Endodermal cell (in vitro differentiated cells): ENCODE results near the gene GSDME. TPM values are rescaled to one million over a fixed set of nuclear protein-coding genes. Genes with fewer than 3 reads are reported as not detected.
"Not testable (repeated sequence)": the region's sequence is repeated elsewhere in the genome, so short reads cannot be mapped to it uniquely, and the experiment has no call there.

Experiments
- DNase-seq: peaks from one replicate; pipeline ENCODE4 v3.0.0-alpha.2; 2017
- H3K27ac ChIP-seq: 2 replicates; pipeline ENCODE4 v1.5.1; 2013; ENCODE audit warnings: mild to moderate bottlenecking, low read depth, low read length, moderate library complexity
- H3K27me3 ChIP-seq: 2 replicates; pipeline ENCODE4 v1.6.1; 2013; ENCODE audit warnings: mild to moderate bottlenecking, low read length, moderate library complexity; ENCODE audit not compliant: insufficient read depth, control insufficient read depth, poor library complexity, severe bottlenecking
- H3K36me3 ChIP-seq: 2 replicates; pipeline ENCODE4 v1.7.0; 2013; ENCODE audit warnings: mild to moderate bottlenecking, low read length, moderate library complexity; ENCODE audit not compliant: control insufficient read depth, insufficient read depth
- H3K4me1 ChIP-seq: one replicate; pipeline ENCODE4 v1.7.0; 2013; ENCODE audit warnings: low read length; ENCODE audit not compliant: control insufficient read depth, insufficient read depth
- H3K4me3 ChIP-seq: 2 replicates; pipeline ENCODE4 v1.5.1; 2013; ENCODE audit warnings: mild to moderate bottlenecking, low read length, moderate library complexity
- H3K9ac ChIP-seq: 2 replicates; pipeline ENCODE4 v1.6.1; 2013; ENCODE audit warnings: mild to moderate bottlenecking, low read length, moderate library complexity; ENCODE audit not compliant: poor library complexity, severe bottlenecking; ENCODE audit errors: extremely low read depth
- H3K9me3 ChIP-seq: 2 replicates; pipeline ENCODE4 v1.6.1; 2013; ENCODE audit warnings: mild to moderate bottlenecking, low read length, moderate library complexity; ENCODE audit not compliant: control insufficient read depth
- H3K27ac Mint-ChIP-seq: 2 replicates; pipeline ENCODE4 v1.8.0; 2020; ENCODE audit warnings: mixed read lengths
- H3K27me3 Mint-ChIP-seq: 2 replicates; pipeline ENCODE4 v1.8.0; 2021; ENCODE audit warnings: mild to moderate bottlenecking, mixed read lengths; ENCODE audit not compliant: insufficient read depth
- H3K36me3 Mint-ChIP-seq: 2 replicates; pipeline ENCODE4 v1.8.0; 2020; ENCODE audit warnings: low read depth, mixed read lengths
- H3K4me1 Mint-ChIP-seq: 2 replicates; pipeline ENCODE4 v1.8.0; 2020; ENCODE audit warnings: mixed read lengths
- H3K4me3 Mint-ChIP-seq: 2 replicates; pipeline ENCODE4 v1.8.0; 2020; ENCODE audit warnings: mild to moderate bottlenecking, moderate library complexity, mixed read lengths
- H3K9me3 Mint-ChIP-seq: 2 replicates; pipeline ENCODE4 v1.8.0; 2020; ENCODE audit warnings: mild to moderate bottlenecking, mixed read lengths
- WGBS, 2 experiments: methylation state at CpG; one replicate each; pipeline versions ENCODE4 v1.1.5 to v1.1.7; 2013; ENCODE audit warnings: missing lambda C conversion rate in 2 of 2, mixed read lengths in 1 of 2; ENCODE audit not compliant: insufficient coverage in 1 of 2, insufficient read length in 1 of 2; 5-methylcytosine and 5-hydroxymethylcytosine counted together
- total RNA-seq, 2 donors: library from RNA; stranded (reverse); fragmentation: NEBNext Ultra II Directional in 1 of 2; extraction: Animal tissue kit (Norgen Biotek cat#: 25700) in 1 of 2; gene quantifications; 2 replicates in 1 of 2; 3 replicates in 1 of 2; pipeline ENCODE4 v1.2.1, GENCODE V29; 2021
- TF ChIP-seq, protein P1 (sequence below): fragments of 200-600 bp; sonication (generic); conservative IDR thresholded peaks from 2 replicates; pipeline ENCODE4 v1.5.0; 2021; ENCODE audit warnings: antibody characterized with exemption, mild to moderate bottlenecking

GSDME gene
- total RNA-seq, 2 donors from 2014 or later = 8.9 to 17.9 TPM

DNA sequence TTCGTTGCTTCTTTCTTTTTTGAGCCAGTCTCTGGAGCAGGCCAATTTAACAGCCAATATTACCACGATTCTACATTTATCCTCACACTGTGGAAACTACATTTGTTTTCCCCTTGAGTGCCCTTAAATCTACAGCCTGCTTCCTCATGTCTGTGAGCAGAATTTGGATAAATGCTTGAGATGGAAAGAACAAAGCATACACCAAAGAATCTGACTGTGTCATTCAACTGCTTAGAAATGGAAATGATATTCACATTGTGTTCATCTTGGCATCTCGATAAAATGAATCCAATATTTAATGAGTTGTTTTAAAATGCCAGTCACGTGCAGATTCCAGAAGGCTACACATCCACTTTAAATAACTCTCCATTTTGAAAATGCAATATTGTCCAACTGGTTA is 41.0 kb upstream of the GSDME start:
- TF ChIP-seq, protein P1, sequence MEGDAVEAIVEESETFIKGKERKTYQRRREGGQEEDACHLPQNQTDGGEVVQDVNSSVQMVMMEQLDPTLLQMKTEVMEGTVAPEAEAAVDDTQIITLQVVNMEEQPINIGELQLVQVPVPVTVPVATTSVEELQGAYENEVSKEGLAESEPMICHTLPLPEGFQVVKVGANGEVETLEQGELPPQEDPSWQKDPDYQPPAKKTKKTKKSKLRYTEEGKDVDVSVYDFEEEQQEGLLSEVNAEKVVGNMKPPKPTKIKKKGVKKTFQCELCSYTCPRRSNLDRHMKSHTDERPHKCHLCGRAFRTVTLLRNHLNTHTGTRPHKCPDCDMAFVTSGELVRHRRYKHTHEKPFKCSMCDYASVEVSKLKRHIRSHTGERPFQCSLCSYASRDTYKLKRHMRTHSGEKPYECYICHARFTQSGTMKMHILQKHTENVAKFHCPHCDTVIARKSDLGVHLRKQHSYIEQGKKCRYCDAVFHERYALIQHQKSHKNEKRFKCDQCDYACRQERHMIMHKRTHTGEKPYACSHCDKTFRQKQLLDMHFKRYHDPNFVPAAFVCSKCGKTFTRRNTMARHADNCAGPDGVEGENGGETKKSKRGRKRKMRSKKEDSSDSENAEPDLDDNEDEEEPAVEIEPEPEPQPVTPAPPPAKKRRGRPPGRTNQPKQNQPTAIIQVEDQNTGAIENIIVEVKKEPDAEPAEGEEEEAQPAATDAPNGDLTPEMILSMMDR = no peak
- Mint-ChIP-seq H3K27ac (no peak overlapping the region), H3K9me3 (peaks cover 4% of the 10 kb centered on the region), H3K27me3 (no peaks in the 10 kb centered on the region), H3K36me3 (peaks cover 15% of the 10 kb centered on the region), H3K4me3 (no peak overlapping the region), H3K4me1 (no peaks in the 10 kb centered on the region)
- Histone ChIP-seq H3K9ac (no peak overlapping the region), H3K4me3 (no peak overlapping the region), H3K27me3 (no peaks in the 10 kb centered on the region), H3K4me1 (no peaks in the 10 kb centered on the region), H3K9me3 (no peaks in the 10 kb centered on the region), H3K27ac (peak overlapping the region; percentile 91), H3K36me3 (no peaks in the 10 kb centered on the region)
- no peak for DNase-seq
- WGBS, 2 experiments = 84 to 93% methylated on average over 1 to 4 of the region's 4 CpGs

DNA sequence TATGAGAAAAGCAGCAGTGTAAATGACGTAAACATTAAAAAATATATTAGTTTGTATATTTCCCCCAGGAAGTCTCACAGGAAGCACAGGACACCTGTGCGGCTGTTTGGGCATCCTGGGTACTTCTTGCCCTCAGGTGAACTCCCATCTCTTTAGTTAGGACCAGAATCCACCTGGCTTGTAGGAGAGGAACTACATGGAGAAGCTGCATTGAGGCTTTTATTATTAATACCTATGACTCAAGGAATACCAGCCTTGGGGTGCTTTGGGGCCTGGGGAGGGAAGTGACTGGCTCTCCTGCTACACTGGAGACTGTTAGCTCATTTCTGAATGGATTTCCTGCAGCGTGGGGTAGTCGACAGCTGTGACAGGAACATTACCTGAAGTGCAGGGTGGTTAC is 40.0 kb upstream of the GSDME start:
- no peak for DNase-seq
- Mint-ChIP-seq H3K27me3 (no peaks in the 10 kb centered on the region), H3K9me3 (peaks cover 4% of the 10 kb centered on the region), H3K36me3 (peaks cover 11% of the 10 kb centered on the region), H3K4me1 (no peaks in the 10 kb centered on the region), H3K27ac (no peak overlapping the region), H3K4me3 (no peak overlapping the region)
- TF ChIP-seq, protein P1 = peak; percentile 16
- 89 to 100% methylated on average over 2 to 4 of the region's 4 CpGs for WGBS, 2 experiments
- H3K27me3 ChIP-seq = no peaks in the 10 kb centered on the region
- no peak overlapping the region for H3K4me3 ChIP-seq
- no peaks in the 10 kb centered on the region for H3K4me1 ChIP-seq
- H3K27ac ChIP-seq = no peak overlapping the region
- no peaks in the 10 kb centered on the region for H3K9me3 ChIP-seq
- no peak overlapping the region for H3K9ac ChIP-seq
- no peaks in the 10 kb centered on the region for H3K36me3 ChIP-seq

DNA sequence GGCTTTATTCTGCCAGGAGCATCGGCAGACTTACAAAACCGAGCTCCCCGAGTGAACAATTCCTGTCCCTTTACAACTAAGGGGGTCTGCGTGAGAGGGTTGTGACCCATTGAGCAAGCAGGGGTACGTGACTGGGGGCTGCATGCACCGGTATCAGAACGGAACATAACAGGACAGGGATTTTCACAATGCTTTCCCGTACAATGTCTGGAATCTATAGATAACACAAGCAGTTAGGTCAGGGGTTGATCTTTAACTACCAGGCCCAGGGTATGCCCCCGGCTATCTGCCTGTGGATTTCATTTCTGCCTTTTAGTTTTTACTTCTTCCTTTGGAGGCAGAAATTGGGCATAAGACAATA is 38.1 kb upstream of the GSDME start:
- H3K4me3 ChIP-seq = no peak overlapping the region
- no peaks in the 10 kb centered on the region for H3K36me3 Mint-ChIP-seq
- H3K9me3 ChIP-seq = no peaks in the 10 kb centered on the region
- DNase-seq = no peak
- H3K27ac Mint-ChIP-seq = no peak overlapping the region
- no peaks in the 10 kb centered on the region for H3K27me3 Mint-ChIP-seq
- H3K36me3 ChIP-seq = no peaks in the 10 kb centered on the region
- H3K9me3 Mint-ChIP-seq = peaks cover 4% of the 10 kb centered on the region
- no peaks in the 10 kb centered on the region for H3K27me3 ChIP-seq
- H3K4me1 ChIP-seq = no peaks in the 10 kb centered on the region
- H3K27ac ChIP-seq = no peak overlapping the region
- no peak overlapping the region for H3K9ac ChIP-seq
- TF ChIP-seq, protein P1 = no peak
- H3K4me1 Mint-ChIP-seq = no peaks in the 10 kb centered on the region
- H3K4me3 Mint-ChIP-seq = no peak overlapping the region
- 93 to 95% methylated on average over 5 to 9 of the region's 9 CpGs for WGBS, 2 experiments

DNA sequence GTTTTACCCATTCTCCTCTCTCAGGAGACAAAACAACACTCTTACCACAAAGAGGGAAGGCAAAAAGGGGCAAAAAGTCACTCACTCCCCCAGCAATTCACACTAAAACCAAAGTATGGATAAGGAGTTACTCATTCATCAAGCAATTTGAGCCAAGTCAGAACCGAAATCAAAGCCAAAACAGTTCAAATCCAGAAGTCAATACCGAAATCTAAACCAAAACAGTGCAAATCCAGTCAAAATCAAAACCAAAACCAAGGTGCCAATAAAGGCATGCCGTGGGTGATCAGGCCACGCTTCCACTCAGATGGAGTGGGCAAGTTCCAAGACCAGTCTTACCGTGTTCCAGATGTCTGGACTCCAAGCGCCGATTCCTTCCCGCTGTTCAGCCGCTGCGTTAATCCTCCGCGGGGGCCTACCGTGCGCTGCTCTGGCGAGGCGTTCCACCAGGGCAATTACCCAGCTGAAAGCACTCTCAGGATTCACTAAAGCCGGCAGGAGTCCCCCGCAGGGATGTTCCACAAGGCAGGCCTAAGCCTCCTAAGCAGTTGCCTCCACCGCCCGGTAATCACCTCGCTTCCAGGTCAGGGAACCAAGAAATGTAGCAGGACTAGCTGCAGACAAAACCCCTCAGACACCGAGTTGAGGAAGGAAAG is 37.6 kb upstream of the GSDME start:
- H3K27me3 ChIP-seq, H3K9me3 Mint-ChIP-seq, H3K4me1 Mint-ChIP-seq, H3K36me3 ChIP-seq, H3K4me3 Mint-ChIP-seq, H3K4me1 ChIP-seq, H3K27ac Mint-ChIP-seq, H3K4me3 ChIP-seq, H3K36me3 Mint-ChIP-seq, DNase-seq, H3K27me3 Mint-ChIP-seq, H3K9me3 ChIP-seq, H3K9ac ChIP-seq, H3K27ac ChIP-seq: not testable (repeated sequence)
- WGBS, 2 experiments = 94 to 96% methylated on average over 22 of the region's 22 CpGs
